Measurements from ENCODE around the gene AIFM1. TPM values are rescaled to one million over a fixed set of nuclear protein-coding genes. Genes with fewer than 3 reads are reported as not detected.
A peak's percentile ranks its signal among the peaks of the same experiment; 100 is the strongest.

The AIFM1 gene
- total RNA-seq, 2 donors from 2014 or later: 14.8 to 22.4 TPM

- TF ChIP-seq POLR2A (IDR thresholded peaks at IDR 0.05): no peak
- TF ChIP-seq, protein P1, sequence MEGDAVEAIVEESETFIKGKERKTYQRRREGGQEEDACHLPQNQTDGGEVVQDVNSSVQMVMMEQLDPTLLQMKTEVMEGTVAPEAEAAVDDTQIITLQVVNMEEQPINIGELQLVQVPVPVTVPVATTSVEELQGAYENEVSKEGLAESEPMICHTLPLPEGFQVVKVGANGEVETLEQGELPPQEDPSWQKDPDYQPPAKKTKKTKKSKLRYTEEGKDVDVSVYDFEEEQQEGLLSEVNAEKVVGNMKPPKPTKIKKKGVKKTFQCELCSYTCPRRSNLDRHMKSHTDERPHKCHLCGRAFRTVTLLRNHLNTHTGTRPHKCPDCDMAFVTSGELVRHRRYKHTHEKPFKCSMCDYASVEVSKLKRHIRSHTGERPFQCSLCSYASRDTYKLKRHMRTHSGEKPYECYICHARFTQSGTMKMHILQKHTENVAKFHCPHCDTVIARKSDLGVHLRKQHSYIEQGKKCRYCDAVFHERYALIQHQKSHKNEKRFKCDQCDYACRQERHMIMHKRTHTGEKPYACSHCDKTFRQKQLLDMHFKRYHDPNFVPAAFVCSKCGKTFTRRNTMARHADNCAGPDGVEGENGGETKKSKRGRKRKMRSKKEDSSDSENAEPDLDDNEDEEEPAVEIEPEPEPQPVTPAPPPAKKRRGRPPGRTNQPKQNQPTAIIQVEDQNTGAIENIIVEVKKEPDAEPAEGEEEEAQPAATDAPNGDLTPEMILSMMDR (IDR thresholded peaks at IDR 0.05): no peak
- Histone ChIP-seq H3K9me3 (no peaks in the 10 kb centered on the region), H3K4me3 (no peak overlapping the region), H3K27ac (no peak overlapping the region), H3K4me1 (no peaks in the 10 kb centered on the region), H3K36me3 (replicated peaks in 1 of 2; ENCODE audit: insufficient read depth in 1 of 2, low read depth in 2 of 2) (no peaks in the 10 kb centered on the region), H3K27me3 (no peaks in the 10 kb centered on the region)
- intact Hi-C loops (cut with DNase I): no loop called here
- DNase-seq: peak in 1 of 4 donors; percentile 18
- WGBS, 2 donors: 57% methylated on average over 3 of the region's 9 CpGs; no CpG with 5 or more reads in 1 of the 2 donors
- ATAC-seq: no peak
Measured at GRCh38 chrX:130114141-130114588, 51.5 kb downstream of the AIFM1 start.

- 40 to 69% methylated on average over 23 of the region's 43 CpGs for WGBS, 2 donors
- TF ChIP-seq, protein P1 (IDR thresholded peaks at IDR 0.05): no peak
- no peak for TF ChIP-seq POLR2A (IDR thresholded peaks at IDR 0.05)
- H3K27me3 ChIP-seq: no peaks in the 10 kb centered on the region
- no peaks in the 10 kb centered on the region for H3K36me3 ChIP-seq (replicated peaks in 1 of 2; ENCODE audit: insufficient read depth in 1 of 2, low read depth in 2 of 2)
- H3K27ac ChIP-seq: no peak overlapping the region
- intact Hi-C loops (cut with DNase I): no loop called here
- ATAC-seq (no peak), DNase-seq (no peak)
- H3K4me1 ChIP-seq: no peaks in the 10 kb centered on the region
- H3K4me3 ChIP-seq: no peak overlapping the region
- H3K9me3 ChIP-seq: no peaks in the 10 kb centered on the region
Measured at GRCh38 chrX:130111220-130112154, 54.2 kb downstream of the AIFM1 start.

- TF ChIP-seq POLR2A (IDR thresholded peaks at IDR 0.05): peak in 1 of 3 donors; percentile 29
- TF ChIP-seq, protein P1 (IDR thresholded peaks at IDR 0.05): no peak
- intact Hi-C loops (cut with DNase I): no loop called here
- no peaks in the 10 kb centered on the region for H3K36me3 ChIP-seq (replicated peaks in 1 of 2; ENCODE audit: insufficient read depth in 1 of 2, low read depth in 2 of 2)
- ATAC-seq (peak; percentile 73), DNase-seq (peak; percentile 32 to 60 (median 50))
- H3K4me3 ChIP-seq: peak within 1 kb of the TSS; percentile 2 to 12
- WGBS, 2 donors: 2% methylated on average over 16 of the region's 123 CpGs; no CpG with 5 or more reads in 1 of the 2 donors
- H3K9me3 ChIP-seq: no peaks in the 10 kb centered on the region
- H3K4me1 ChIP-seq: no peaks in the 10 kb centered on the region
- H3K27ac ChIP-seq: peak within 1 kb of the TSS in 3 of 4 donors; percentile 36 to 81 (median 40)
- H3K27me3 ChIP-seq: no peaks in the 10 kb centered on the region
Measured at GRCh38 chrX:130110379-130111219, 55.0 kb downstream of the AIFM1 start, which contains the start of gene ELF4. Gene ELF4 (minus strand): TSS chrX:130110497. CDS start chrX:130081330, 29,167 bp downstream.

DNA sequence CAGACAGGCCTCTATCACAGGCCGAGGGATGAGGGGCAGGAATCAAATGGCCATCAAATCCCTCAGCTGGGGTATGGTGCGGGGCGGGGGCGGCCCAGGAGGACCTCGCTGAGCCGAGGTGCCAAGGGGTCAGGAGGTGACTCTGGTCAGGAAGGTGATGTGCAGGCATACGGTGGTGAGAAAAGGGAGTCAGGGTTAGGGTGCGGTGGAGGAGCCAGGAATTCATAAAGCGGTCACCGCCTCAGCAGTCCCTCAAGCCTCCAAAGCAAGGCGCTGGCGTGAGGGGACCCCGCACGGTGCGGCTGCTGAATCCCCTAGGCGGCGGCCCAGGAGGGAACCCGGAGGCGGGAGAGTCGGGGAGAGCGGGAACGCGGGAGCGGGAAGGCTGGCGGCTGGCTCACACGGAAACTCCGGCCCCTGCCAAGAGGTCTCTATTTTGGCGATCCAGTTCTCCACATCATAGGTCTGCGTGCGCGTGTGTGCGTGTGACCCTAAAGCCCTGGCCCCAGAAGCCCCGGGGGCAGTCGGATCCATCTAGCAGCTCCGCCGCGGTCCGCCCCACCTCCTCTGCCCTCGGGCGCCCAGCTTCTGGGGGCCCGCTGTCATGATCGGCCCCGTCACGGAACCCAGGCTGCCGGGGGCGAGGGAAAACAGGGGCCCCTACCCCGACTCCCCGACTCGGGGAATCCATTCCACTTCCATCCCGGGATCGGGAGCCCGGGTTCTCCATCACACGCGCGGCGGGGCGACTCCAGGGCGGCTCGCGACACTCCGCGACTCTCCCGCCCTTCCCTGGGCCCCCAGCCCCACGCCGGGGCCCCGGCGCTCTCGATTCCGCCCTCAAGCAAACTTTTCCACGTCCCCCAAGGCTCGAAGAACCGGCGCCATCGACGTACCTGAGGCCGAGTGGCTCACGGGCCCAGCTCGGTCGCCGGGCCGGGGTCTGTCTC lies 55.9 kb downstream of the AIFM1 start:
- WGBS, 2 donors: 13 to 49% methylated on average over 20 to 46 of the region's 81 CpGs
- Histone ChIP-seq H3K36me3 (replicated peaks in 1 of 2; ENCODE audit: insufficient read depth in 1 of 2, low read depth in 2 of 2) (no peaks in the 10 kb centered on the region), H3K9me3 (no peaks in the 10 kb centered on the region), H3K27ac (peak overlapping the region in 3 of 4 donors; percentile 36 to 81 (median 40)), H3K4me1 (no peaks in the 10 kb centered on the region), H3K4me3 (peak overlapping the region; percentile 2 to 12), H3K27me3 (no peaks in the 10 kb centered on the region)
- intact Hi-C loops (cut with DNase I): no loop called here
- TF ChIP-seq, protein P1 (IDR thresholded peaks at IDR 0.05): no peak
- no peak for TF ChIP-seq POLR2A (IDR thresholded peaks at IDR 0.05)
- ATAC-seq (peak; percentile 25), DNase-seq (peak in 1 of 4 donors; percentile 19)

Measured in body of pancreas (tissue), 4 donors.